ENCODE measurements around the gene EIF2D. TPM values are rescaled to one million over a fixed set of nuclear protein-coding genes. Genes with fewer than 3 reads are reported as not detected.
"Not testable (repeated sequence)": the region's sequence is repeated elsewhere in the genome, so short reads cannot be mapped to it uniquely, and the experiment has no call there.

The EIF2D gene
- total RNA-seq, 1 donor from 2014 or later = 19.5 TPM

DNA sequence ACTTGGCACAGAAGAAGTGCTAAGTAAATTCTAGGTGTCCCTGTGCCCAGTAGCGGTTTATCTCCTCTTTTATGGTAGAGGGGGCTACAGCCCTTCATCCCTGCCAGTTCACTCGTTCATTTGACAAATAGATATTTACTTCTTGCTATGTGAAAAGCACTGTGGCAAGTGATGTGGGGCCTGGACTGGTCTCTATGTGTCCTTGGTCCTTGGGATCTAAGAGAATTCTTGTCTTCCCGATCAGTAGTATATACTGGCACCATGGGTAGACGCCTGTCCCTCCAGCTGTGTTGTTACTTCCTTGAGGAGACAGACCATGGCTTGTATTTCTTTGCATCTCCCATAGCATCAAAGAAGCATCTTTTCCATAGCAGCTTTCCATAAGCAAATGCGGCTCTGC lies 29.7 kb downstream of the EIF2D start:
- no peaks in the 10 kb centered on the region for H3K36me3 Mint-ChIP-seq (ENCODE audit: unreplicated experiment)
- no peak for DNase-seq
- no peak overlapping the region for H3K27ac Mint-ChIP-seq (ENCODE audit: unreplicated experiment)
- H3K9me3 Mint-ChIP-seq (ENCODE audit: unreplicated experiment) = peaks cover 1% of the 10 kb centered on the region
- TF ChIP-seq, protein P1, sequence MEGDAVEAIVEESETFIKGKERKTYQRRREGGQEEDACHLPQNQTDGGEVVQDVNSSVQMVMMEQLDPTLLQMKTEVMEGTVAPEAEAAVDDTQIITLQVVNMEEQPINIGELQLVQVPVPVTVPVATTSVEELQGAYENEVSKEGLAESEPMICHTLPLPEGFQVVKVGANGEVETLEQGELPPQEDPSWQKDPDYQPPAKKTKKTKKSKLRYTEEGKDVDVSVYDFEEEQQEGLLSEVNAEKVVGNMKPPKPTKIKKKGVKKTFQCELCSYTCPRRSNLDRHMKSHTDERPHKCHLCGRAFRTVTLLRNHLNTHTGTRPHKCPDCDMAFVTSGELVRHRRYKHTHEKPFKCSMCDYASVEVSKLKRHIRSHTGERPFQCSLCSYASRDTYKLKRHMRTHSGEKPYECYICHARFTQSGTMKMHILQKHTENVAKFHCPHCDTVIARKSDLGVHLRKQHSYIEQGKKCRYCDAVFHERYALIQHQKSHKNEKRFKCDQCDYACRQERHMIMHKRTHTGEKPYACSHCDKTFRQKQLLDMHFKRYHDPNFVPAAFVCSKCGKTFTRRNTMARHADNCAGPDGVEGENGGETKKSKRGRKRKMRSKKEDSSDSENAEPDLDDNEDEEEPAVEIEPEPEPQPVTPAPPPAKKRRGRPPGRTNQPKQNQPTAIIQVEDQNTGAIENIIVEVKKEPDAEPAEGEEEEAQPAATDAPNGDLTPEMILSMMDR (IDR thresholded peaks at IDR 0.05; ENCODE audit: partially characterized antibody, unreplicated experiment) = no peak
- peaks cover 7% of the 10 kb centered on the region for H3K4me1 Mint-ChIP-seq (ENCODE audit: low read depth, unreplicated experiment)
- H3K4me3 Mint-ChIP-seq (ENCODE audit: unreplicated experiment) = no peak overlapping the region
- no peaks in the 10 kb centered on the region for H3K27me3 Mint-ChIP-seq (ENCODE audit: unreplicated experiment)

DNA sequence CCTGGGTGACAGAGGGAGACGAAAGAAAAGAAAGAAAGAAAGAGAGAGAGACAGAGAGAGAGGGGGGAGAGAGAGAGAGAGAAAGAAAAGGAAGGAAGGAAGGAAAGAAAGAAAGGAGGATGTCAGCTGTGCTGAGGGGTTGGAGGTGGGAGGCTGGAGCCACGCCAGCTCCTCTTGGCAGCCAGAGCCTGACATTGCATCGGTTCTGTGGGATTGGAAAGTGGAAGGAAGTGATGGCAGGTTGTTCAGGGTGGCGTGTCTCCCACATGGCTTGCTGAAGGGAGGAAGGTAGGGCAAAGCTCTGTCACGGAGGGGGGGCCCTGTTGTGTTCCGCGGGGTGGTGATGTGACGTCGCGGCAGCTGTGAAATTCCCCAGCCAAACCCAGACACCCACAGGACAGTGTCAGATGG lies 30.7 kb downstream of the EIF2D start:
- no peak overlapping the region for H3K27ac Mint-ChIP-seq (ENCODE audit: unreplicated experiment)
- H3K4me3 Mint-ChIP-seq (ENCODE audit: unreplicated experiment) = no peak overlapping the region
- H3K36me3 Mint-ChIP-seq (ENCODE audit: unreplicated experiment) = no peaks in the 10 kb centered on the region
- H3K27me3 Mint-ChIP-seq (ENCODE audit: unreplicated experiment) = no peaks in the 10 kb centered on the region
- no peak for DNase-seq
- peaks cover 7% of the 10 kb centered on the region for H3K4me1 Mint-ChIP-seq (ENCODE audit: low read depth, unreplicated experiment)
- TF ChIP-seq, protein P1 (IDR thresholded peaks at IDR 0.05; ENCODE audit: partially characterized antibody, unreplicated experiment) = no peak
- H3K9me3 Mint-ChIP-seq (ENCODE audit: unreplicated experiment) = peaks cover 1% of the 10 kb centered on the region

DNA sequence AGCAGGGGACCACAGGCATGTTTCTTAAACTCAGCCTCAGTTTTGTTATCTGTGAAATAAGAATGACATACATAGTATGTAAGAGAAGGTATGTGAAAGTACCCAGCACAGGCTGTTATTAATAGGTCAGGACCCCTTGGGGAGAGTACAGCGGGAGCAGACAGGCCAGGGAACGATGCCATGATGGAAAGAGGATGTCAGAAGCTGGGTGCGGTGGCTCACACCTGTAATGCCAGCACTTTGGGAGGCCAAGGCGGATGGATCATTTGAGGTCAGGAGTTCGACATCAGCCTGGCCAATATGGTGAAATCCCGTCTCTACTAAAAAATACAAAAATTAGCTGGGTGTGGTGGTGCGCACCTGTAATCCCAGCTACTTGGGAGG lies 31.2 kb downstream of the EIF2D start:
- not testable (repeated sequence) for DNase-seq; H3K27ac Mint-ChIP-seq (ENCODE audit: unreplicated experiment); H3K9me3 Mint-ChIP-seq (ENCODE audit: unreplicated experiment); H3K27me3 Mint-ChIP-seq (ENCODE audit: unreplicated experiment); H3K36me3 Mint-ChIP-seq (ENCODE audit: unreplicated experiment); H3K4me3 Mint-ChIP-seq (ENCODE audit: unreplicated experiment); H3K4me1 Mint-ChIP-seq (ENCODE audit: low read depth, unreplicated experiment)

DNA sequence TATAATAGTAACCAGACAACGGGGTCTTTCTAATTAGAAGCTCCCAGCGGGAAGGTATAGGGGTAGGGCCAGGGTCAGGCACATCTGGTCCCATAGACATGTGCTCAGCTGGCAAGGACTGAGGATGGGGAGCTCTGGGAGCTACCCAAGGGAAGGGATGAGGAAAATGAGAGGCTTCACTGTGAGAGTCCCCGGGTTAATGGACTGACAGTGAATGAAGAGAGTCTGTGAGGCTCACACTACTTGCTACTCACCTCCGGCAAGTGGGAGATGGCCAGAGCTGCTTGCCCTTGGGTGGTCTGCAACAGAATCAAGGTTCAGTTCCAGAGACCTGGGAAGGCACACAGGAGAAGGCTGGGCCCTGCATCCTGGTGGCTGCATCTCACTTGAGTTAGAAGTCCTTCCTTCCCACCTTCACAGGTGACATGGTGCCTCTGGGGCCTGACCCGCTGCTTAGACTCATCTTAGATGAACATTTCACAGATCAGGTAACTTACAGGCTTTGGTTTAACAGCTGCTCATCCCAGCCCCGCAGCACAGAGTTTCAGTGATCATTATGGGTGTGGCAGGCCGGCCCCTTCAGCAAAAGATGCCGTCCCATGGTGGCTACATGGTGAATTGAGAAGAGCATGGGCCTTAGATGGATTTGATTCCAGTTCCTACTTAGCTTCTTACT lies 31.7 kb downstream of the EIF2D start:
- H3K4me1 Mint-ChIP-seq (ENCODE audit: low read depth, unreplicated experiment) = peaks cover 7% of the 10 kb centered on the region
- no peaks in the 10 kb centered on the region for H3K36me3 Mint-ChIP-seq (ENCODE audit: unreplicated experiment)
- H3K27me3 Mint-ChIP-seq (ENCODE audit: unreplicated experiment) = no peaks in the 10 kb centered on the region
- no peak overlapping the region for H3K27ac Mint-ChIP-seq (ENCODE audit: unreplicated experiment)
- no peak for DNase-seq
- peaks cover 1% of the 10 kb centered on the region for H3K9me3 Mint-ChIP-seq (ENCODE audit: unreplicated experiment)
- H3K4me3 Mint-ChIP-seq (ENCODE audit: unreplicated experiment) = no peak overlapping the region
- TF ChIP-seq, protein P1 (IDR thresholded peaks at IDR 0.05; ENCODE audit: partially characterized antibody, unreplicated experiment) = no peak

DNA sequence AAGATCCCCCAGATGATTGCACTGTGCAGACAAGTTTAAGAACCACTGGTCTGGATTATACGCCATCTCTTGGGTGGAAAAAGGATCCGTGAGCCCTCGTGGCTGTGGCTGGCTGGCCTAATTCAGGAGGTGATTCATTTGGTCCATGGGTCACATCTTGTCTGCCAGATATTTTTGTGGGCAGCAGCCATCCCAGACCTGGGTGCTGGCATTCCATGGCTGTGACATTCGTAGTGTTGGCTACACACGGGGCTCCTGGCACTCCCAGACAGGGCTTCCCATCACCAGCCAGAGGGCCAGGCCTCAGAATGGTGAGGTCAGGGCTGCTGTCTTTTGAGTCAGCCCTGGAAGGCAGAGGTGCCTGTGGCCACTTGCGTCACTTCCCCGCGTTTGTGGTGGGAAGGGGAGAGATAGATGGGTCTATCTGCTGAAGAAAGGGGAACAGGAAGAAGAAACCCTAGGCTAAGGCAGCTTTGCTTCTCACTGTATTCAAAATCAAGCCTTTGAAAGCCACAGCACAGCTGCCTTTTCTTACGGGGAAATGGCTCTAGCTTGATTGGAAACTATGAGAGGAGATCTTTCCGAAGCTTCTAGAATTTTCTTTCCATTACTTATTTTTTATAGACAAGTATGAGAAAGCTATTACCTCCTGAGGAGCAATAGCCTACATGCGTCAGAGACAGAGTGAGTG lies 32.4 kb downstream of the EIF2D start:
- no peak for DNase-seq
- Mint-ChIP-seq H3K27ac (ENCODE audit: unreplicated experiment) (no peak overlapping the region), H3K36me3 (ENCODE audit: unreplicated experiment) (no peaks in the 10 kb centered on the region), H3K4me1 (ENCODE audit: low read depth, unreplicated experiment) (peaks cover 7% of the 10 kb centered on the region), H3K9me3 (ENCODE audit: unreplicated experiment) (peaks cover 1% of the 10 kb centered on the region), H3K27me3 (ENCODE audit: unreplicated experiment) (no peaks in the 10 kb centered on the region), H3K4me3 (ENCODE audit: unreplicated experiment) (no peak overlapping the region)
- TF ChIP-seq, protein P1 (IDR thresholded peaks at IDR 0.05; ENCODE audit: partially characterized antibody, unreplicated experiment) = no peak

Data from glutamatergic neuron (in vitro differentiated cells).